Measurements from ENCODE around the gene MEF2A. TPM values are rescaled to one million over a fixed set of nuclear protein-coding genes. Genes with fewer than 3 reads are reported as not detected.

Gene MEF2A
- total RNA-seq, 1 experiment from 2014 or later, result 29.6 TPM

DNA sequence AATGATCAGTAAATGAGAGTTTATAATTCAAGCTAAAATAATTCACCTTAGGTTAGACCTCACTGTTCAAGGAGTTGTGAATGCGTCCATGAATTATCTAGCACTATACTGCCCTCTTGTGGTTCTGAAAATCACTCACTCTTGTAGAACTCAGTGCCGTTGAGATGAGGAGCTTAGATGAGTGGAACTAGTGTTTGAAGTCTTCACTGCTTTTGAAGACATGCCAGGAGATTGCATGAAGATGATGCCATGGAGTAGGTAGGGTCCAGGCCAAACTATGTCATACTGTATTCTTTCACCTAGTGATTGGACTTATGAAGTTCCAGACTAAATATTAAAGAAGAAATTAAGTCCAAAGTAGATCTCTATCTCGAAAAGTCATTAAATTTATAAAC, 138.7 kb downstream of the MEF2A start (continued):
- TF ChIP-seq, protein P1, sequence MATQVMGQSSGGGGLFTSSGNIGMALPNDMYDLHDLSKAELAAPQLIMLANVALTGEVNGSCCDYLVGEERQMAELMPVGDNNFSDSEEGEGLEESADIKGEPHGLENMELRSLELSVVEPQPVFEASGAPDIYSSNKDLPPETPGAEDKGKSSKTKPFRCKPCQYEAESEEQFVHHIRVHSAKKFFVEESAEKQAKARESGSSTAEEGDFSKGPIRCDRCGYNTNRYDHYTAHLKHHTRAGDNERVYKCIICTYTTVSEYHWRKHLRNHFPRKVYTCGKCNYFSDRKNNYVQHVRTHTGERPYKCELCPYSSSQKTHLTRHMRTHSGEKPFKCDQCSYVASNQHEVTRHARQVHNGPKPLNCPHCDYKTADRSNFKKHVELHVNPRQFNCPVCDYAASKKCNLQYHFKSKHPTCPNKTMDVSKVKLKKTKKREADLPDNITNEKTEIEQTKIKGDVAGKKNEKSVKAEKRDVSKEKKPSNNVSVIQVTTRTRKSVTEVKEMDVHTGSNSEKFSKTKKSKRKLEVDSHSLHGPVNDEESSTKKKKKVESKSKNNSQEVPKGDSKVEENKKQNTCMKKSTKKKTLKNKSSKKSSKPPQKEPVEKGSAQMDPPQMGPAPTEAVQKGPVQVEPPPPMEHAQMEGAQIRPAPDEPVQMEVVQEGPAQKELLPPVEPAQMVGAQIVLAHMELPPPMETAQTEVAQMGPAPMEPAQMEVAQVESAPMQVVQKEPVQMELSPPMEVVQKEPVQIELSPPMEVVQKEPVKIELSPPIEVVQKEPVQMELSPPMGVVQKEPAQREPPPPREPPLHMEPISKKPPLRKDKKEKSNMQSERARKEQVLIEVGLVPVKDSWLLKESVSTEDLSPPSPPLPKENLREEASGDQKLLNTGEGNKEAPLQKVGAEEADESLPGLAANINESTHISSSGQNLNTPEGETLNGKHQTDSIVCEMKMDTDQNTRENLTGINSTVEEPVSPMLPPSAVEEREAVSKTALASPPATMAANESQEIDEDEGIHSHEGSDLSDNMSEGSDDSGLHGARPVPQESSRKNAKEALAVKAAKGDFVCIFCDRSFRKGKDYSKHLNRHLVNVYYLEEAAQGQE (IDR thresholded peaks at IDR 0.05; ENCODE audit: low read depth), result no peak
- TF ChIP-seq CBX3 (IDR thresholded peaks at IDR 0.05; ENCODE audit: low read depth) (peak; percentile 66; the same call in 1 of the 2 replicates), EZH2phosphoT487 (IDR thresholded peaks at IDR 0.05; ENCODE audit: borderline replicate concordance) (no peak)

DNA sequence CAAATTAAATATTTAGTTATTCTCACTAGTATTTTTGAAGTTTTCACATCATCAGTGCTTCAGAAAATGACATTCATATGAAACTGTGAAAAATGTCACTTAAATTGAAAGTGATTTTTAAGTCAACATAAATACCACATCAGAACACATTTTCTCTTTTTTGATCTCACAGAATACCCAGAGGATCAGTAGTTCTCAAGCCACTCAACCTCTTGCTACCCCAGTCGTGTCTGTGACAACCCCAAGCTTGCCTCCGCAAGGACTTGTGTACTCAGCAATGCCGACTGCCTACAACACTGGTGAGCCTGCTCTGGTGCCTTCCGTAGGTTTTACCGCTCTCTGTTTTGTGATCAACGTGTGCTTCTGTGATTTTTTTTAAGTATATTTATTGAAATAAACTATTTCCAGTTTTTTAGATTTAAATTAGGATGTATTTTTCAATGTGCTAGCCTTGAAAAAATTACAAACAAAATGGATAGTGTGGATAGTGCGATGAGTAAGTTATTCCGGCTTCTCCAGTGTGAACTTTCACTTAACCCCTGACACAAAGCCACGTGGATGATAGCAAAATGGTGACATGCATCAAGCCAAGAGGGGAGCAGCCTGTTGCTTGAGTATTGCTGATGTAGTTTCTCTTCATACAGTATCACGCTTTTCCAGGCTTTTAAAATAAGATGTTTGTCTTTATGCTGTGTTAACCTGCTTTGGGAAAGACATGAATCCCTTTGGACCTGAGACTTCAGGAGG, 140.9 kb downstream of the MEF2A start:
- Histone ChIP-seq H3K27me3 (ENCODE audit: insufficient read depth, low read length) (no peaks in the 10 kb centered on the region), H3K9me2 (ENCODE audit: insufficient read depth) (no peaks in the 10 kb centered on the region), H3K27ac (ENCODE audit: low read depth, low read length) (no peak overlapping the region), H3K4me2 (ENCODE audit: low read length) (no peak overlapping the region), H4K20me1 (ENCODE audit: insufficient read depth) (no peaks in the 10 kb centered on the region; the same call in 1 of the 2 replicates), H3K4me3 (replicated peaks in 1 of 2; ENCODE audit: low read depth in 1 of 2, low read length in 2 of 2) (no peak overlapping the region), H3K9ac (ENCODE audit: low read length) (no peak overlapping the region), H3K36me3 (ENCODE audit: control insufficient read depth in 1 of 2, insufficient read depth in 2 of 2, low read length in 2 of 2) (peaks cover 0 to 4% of the 10 kb centered on the region in 2 experiments; a peak in 1 of 4 replicates), H3K4me1 (ENCODE audit: control insufficient read depth in 1 of 2, insufficient read depth in 2 of 2, low read length in 2 of 2) (peaks cover 17 to 33% of the 10 kb centered on the region in 2 experiments), H3K9me3 (ENCODE audit: control insufficient read depth in 1 of 2, insufficient read depth in 1 of 2, low read depth in 1 of 2, low read length in 2 of 2) (no peaks in the 10 kb centered on the region), H3K79me2 (ENCODE audit: insufficient read depth, low read length) (no peaks in the 10 kb centered on the region; the same call in 1 of the 2 replicates), H2AFZ (ENCODE audit: low read depth, low read length, poor library complexity, severe bottlenecking) (no peak overlapping the region)
- POLR2A ChIA-PET, result no interaction called here
- DNase-seq (ENCODE audit: low read depth, low spot score) (no peak), ATAC-seq (no peak)
- RAD21 ChIA-PET (ENCODE audit: low non-redundant PET in 1 of 2, low total read pairs in 2 of 2, uncharacterized antibody in 2 of 2, unreplicated experiment in 2 of 2), result no interaction called here
- no peak for TF ChIP-seq JUND (IDR thresholded peaks at IDR 0.05)
- no peak for TF ChIP-seq TCF7L2 (IDR thresholded peaks at IDR 0.05; ENCODE audit: borderline replicate concordance, extremely low read depth, insufficient read depth, insufficient read length)
- no peak for TF ChIP-seq EGR1 (IDR thresholded peaks at IDR 0.05; ENCODE audit: low read depth)
- no peak for TF ChIP-seq SP1 (IDR thresholded peaks at IDR 0.05; ENCODE audit: low read depth)
- TF ChIP-seq YY1 (IDR thresholded peaks at IDR 0.05; ENCODE audit: extremely low read depth, insufficient replicate concordance, low read depth, low read length), result no peak
- TF ChIP-seq, protein P2, sequence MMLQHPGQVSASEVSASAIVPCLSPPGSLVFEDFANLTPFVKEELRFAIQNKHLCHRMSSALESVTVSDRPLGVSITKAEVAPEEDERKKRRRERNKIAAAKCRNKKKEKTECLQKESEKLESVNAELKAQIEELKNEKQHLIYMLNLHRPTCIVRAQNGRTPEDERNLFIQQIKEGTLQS (IDR thresholded peaks at IDR 0.05), result no peak
- no peak for TF ChIP-seq SIN3A (IDR thresholded peaks at IDR 0.05; ENCODE audit: low read depth)
- TF ChIP-seq, protein P1 (IDR thresholded peaks at IDR 0.05; ENCODE audit: low read depth), result no peak
- TF ChIP-seq ELF1 (IDR thresholded peaks at IDR 0.05; ENCODE audit: borderline replicate concordance, low read depth), result no peak
- TF ChIP-seq, protein P3, sequence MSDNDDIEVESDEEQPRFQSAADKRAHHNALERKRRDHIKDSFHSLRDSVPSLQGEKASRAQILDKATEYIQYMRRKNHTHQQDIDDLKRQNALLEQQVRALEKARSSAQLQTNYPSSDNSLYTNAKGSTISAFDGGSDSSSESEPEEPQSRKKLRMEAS (IDR thresholded peaks at IDR 0.05), result no peak
- CTCF ChIA-PET, result interaction anchor here (1.6 to 2.1 kb wide), 2 partner anchors 49 to 434 kb away, joined by 5 to 10 read pairs; no protein-coding TSS in a partner anchor
- BruUV-seq (replicated peaks), result no TSS peak
- intact Hi-C loops (cut with micrococcal nuclease), result no loop called here
